GM23248 (cell line): ENCODE measurements around the gene PRPF18. TPM values are rescaled to one million over a fixed set of nuclear protein-coding genes. Genes with fewer than 3 reads are reported as not detected.
A peak's percentile ranks its signal among the peaks of the same experiment; 100 is the strongest.

Source experiments
- DNase-seq: peaks from one replicate; pipeline ENCODE4 v3.0.0-alpha.2; 2015
- H2AFZ ChIP-seq: fragments of 200-600 bp; sonication (generic); 2 replicates; pipeline ENCODE4 v1.6.1; 2016; ENCODE audit warnings: antibody characterized with exemption
- H3F3A ChIP-seq: fragments of 200-600 bp; sonication (generic); 2 replicates; pipeline ENCODE4 v1.6.1; 2016; ENCODE audit warnings: mild to moderate bottlenecking, antibody characterized with exemption, mixed run types; ENCODE audit not compliant: insufficient read depth
- H3K27ac ChIP-seq: fragments of 200-600 bp; sonication (generic); 2 replicates; pipeline ENCODE4 v1.5.1; 2016; ENCODE audit warnings: mild to moderate bottlenecking
- H3K27me3 ChIP-seq: fragments of 200-600 bp; sonication (generic); replicated peaks from 2 replicates; pipeline ENCODE4 v1.6.1; 2016; ENCODE audit warnings: mild to moderate bottlenecking; ENCODE audit not compliant: insufficient read depth
- H3K36me3 ChIP-seq: fragments of 200-600 bp; sonication (generic); 2 replicates; pipeline ENCODE4 v1.6.1; 2016; ENCODE audit warnings: low read depth, mild to moderate bottlenecking
- H3K4me1 ChIP-seq: fragments of 200-600 bp; sonication (generic); 2 replicates; pipeline ENCODE4 v1.6.1; 2016; ENCODE audit warnings: mild to moderate bottlenecking; ENCODE audit not compliant: insufficient read depth
- H3K4me2 ChIP-seq: fragments of 200-600 bp; sonication (generic); one replicate; pipeline ENCODE4 v1.6.1; 2016; ENCODE audit warnings: mild to moderate bottlenecking; ENCODE audit not compliant: unreplicated experiment
- H3K4me3 ChIP-seq: fragments of 200-600 bp; sonication (generic); 2 replicates; pipeline ENCODE4 v1.5.1; 2016; ENCODE audit warnings: mild to moderate bottlenecking
- H3K79me2 ChIP-seq: fragments of 200-600 bp; sonication (generic); 2 replicates; pipeline ENCODE4 v1.6.1; 2016; ENCODE audit warnings: mild to moderate bottlenecking; ENCODE audit not compliant: insufficient read depth
- H3K9ac ChIP-seq: fragments of 200-600 bp; sonication (generic); 2 replicates; pipeline ENCODE4 v1.6.1; 2016; ENCODE audit warnings: mild to moderate bottlenecking
- H3K9me2 ChIP-seq: fragments of 200-600 bp; sonication (generic); 2 replicates; pipeline ENCODE4 v1.6.1; 2016; ENCODE audit warnings: mixed run types, mild to moderate bottlenecking, moderate library complexity; ENCODE audit not compliant: insufficient read depth
- H3K9me3 ChIP-seq: fragments of 200-600 bp; sonication (generic); one replicate; pipeline ENCODE4 v1.6.1; 2017; ENCODE audit warnings: low read depth
- H4K20me1 ChIP-seq: fragments of 200-600 bp; sonication (generic); 2 replicates; pipeline ENCODE4 v1.6.0; 2016; ENCODE audit not compliant: insufficient read depth
- EZH2 ChIP-seq: fragments of 200-600 bp; sonication (generic); IDR thresholded peaks from 2 replicates; pipeline ENCODE4 v1.6.1; 2018; ENCODE audit warnings: antibody characterized with exemption, mild to moderate bottlenecking; ENCODE audit not compliant: insufficient read depth, poor library complexity, severe bottlenecking
- EZH2phosphoT487 ChIP-seq: fragments of 200-600 bp; sonication (generic); IDR thresholded peaks from 2 replicates; pipeline ENCODE4 v1.6.1; 2018; ENCODE audit warnings: antibody characterized with exemption, moderate library complexity, mild to moderate bottlenecking, low read depth; ENCODE audit not compliant: insufficient read depth
- WGBS, 2 experiments: methylation state at CpG; one replicate each; pipeline ENCODE4 v1.1.6; 2015 to 2017; ENCODE audit warnings: low lambda C conversion rate in 2 of 2, low coverage in 1 of 2; ENCODE audit errors: missing lambda C conversion rate in 2 of 2; 5-methylcytosine and 5-hydroxymethylcytosine counted together
- in situ Hi-C: fragments of 300-500 bp; cut with MboI; formaldehyde crosslinking; loops from 2 replicates; pipeline ENCODE4 v1.15.0; 2020
- polyA plus RNA-seq: library from polyadenylated mRNA; unstranded; fragments of >200 nt; fragmentation: Nextera tagmentation; extraction: Ambion mirVana; gene quantifications from 2 replicates; pipeline ENCODE4 v1.2.1, GENCODE V29; 2016
- total RNA-seq: library from RNA; depleted of rRNA; stranded (reverse); fragments of >200 nt; shearing (Covaris generic); gene quantifications from 2 replicates; pipeline ENCODE4 v1.2.3, GENCODE V29; 2014

PRPF18 gene
- total and polyA plus RNA-seq, 2 experiments from 2014 or later = 21.8 to 30.2 TPM

DNA sequence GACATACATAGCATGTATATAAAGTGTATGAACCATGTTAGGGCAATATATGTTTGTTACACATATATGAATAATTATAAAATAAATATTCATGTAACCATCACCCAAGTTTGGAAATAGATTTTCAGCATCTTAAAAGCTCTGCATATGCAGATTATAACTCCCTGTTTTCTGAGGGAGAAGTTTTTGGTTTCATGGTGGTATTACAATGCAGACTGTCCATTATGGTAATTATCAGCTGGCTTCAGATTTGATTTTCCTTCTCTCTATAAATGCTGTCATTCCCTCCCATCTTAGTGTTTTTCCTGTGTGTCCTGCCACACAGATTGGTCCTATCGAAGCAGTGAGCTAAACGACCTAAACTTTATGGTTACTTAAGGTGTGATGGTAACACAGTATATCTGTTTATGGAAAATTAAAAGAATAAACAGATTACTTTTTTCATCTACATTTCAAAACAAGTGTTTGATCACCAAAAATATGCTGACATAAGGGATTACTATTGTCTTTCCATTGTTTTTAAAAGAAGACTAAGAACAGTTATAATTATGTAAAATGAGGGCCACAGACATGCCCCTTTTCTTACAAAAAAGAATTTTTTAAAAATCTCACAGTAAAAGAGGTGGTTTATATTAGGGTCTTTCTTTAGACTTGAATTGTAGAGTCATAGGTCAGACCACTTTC is 17.7 kb downstream of the PRPF18 start:
- Histone ChIP-seq H3F3A (no peaks in the 10 kb centered on the region), H3K4me2 (no peak overlapping the region), H2AFZ (no peak overlapping the region), H3K4me1 (peaks cover 8% of the 10 kb centered on the region), H4K20me1 (no peaks in the 10 kb centered on the region), H3K4me3 (no peak overlapping the region), H3K27ac (no peak overlapping the region), H3K79me2 (no peaks in the 10 kb centered on the region), H3K36me3 (peaks cover 25% of the 10 kb centered on the region), H3K9ac (no peak overlapping the region), H3K9me2 (no peaks in the 10 kb centered on the region), H3K9me3 (no peaks in the 10 kb centered on the region), H3K27me3 (no peaks in the 10 kb centered on the region)
- 97 to 99% methylated on average over 2 of the region's 2 CpGs for WGBS, 2 experiments
- in situ Hi-C loops = no loop called here
- no peak for DNase-seq
- no peak for TF ChIP-seq EZH2

DNA sequence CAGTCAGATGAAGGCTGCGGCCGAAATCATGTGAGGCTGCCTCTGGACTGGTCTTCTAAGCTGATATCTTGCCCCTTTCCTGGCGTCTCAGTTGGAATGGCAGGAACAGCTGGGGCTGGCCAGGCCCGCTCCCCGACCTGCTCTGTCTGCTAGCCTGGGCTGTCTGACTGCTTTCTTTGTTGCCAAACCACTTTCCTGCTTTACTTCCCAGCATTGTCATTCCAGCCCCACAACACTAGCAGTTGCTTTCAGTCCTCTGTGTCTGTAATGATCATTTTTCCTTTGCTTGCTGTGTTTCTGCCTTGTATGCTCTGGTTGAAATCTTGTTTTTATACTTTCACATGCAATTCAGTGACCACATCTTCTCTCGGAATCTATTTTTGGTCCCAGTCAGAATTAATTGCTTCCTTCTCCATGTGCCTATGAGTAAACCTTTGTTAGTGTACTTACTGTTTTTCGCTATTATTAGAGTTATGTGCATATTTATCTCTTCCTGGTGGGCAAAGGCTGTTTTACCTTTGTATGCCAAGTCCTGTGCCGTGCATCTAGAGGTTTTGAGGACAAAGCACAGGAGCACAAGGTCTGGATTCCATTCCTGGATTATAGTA is 21.6 kb downstream of the PRPF18 start:
- Histone ChIP-seq H3K27me3 (no peaks in the 10 kb centered on the region), H3K9me3 (no peaks in the 10 kb centered on the region), H3F3A (no peaks in the 10 kb centered on the region), H3K79me2 (no peaks in the 10 kb centered on the region), H3K4me1 (no peaks in the 10 kb centered on the region), H3K4me2 (no peak overlapping the region), H3K27ac (no peak overlapping the region), H3K9ac (no peak overlapping the region), H3K4me3 (no peak overlapping the region), H4K20me1 (no peaks in the 10 kb centered on the region), H3K36me3 (peaks cover 40% of the 10 kb centered on the region), H2AFZ (no peak overlapping the region), H3K9me2 (no peaks in the 10 kb centered on the region)
- 91% methylated on average over 8 of the region's 8 CpGs for WGBS, 2 experiments
- in situ Hi-C loops = no loop called here
- no peak for TF ChIP-seq EZH2phosphoT487
- no peak for TF ChIP-seq EZH2
- DNase-seq = no peak

GRCh38 chr10:13612654-13613373 is 26.0 kb downstream of the PRPF18 start:
- TF ChIP-seq EZH2phosphoT487 (no peak), EZH2 (no peak)
- H3K36me3 ChIP-seq = peaks cover 42% of the 10 kb centered on the region

GRCh38 chr10:13613519-13613918 is 26.8 kb downstream of the PRPF18 start:
- Histone ChIP-seq H3K4me3 (no peak overlapping the region), H3K9ac (no peak overlapping the region), H3K4me1 (no peaks in the 10 kb centered on the region), H3K79me2 (no peaks in the 10 kb centered on the region), H3K4me2 (no peak overlapping the region), H3K9me3 (no peaks in the 10 kb centered on the region), H3F3A (no peaks in the 10 kb centered on the region), H3K27ac (no peak overlapping the region), H3K27me3 (no peaks in the 10 kb centered on the region), H2AFZ (no peak overlapping the region), H4K20me1 (no peaks in the 10 kb centered on the region), H3K36me3 (peaks cover 42% of the 10 kb centered on the region), H3K9me2 (no peaks in the 10 kb centered on the region)
- 60% methylated on average over 5 of the region's 5 CpGs for WGBS, 2 experiments
- in situ Hi-C loops = no loop called here
- TF ChIP-seq EZH2 (no peak), EZH2phosphoT487 (no peak)
- peak; percentile 53 for DNase-seq

More at GRCh38 chr10:13612654-13613373, 26.0 kb downstream of the PRPF18 start:
- H4K20me1 ChIP-seq = no peaks in the 10 kb centered on the region
- WGBS, 2 experiments = 97 to 99% methylated on average over 3 of the region's 3 CpGs
- no peaks in the 10 kb centered on the region for H3K79me2 ChIP-seq
- H3K4me3 ChIP-seq = no peak overlapping the region
- in situ Hi-C loops = no loop called here
- no peak overlapping the region for H3K4me2 ChIP-seq
- no peaks in the 10 kb centered on the region for H3F3A ChIP-seq
- H3K27me3 ChIP-seq = no peaks in the 10 kb centered on the region
- no peaks in the 10 kb centered on the region for H3K9me2 ChIP-seq
- no peak overlapping the region for H3K27ac ChIP-seq
- no peak overlapping the region for H2AFZ ChIP-seq
- H3K9me3 ChIP-seq = no peaks in the 10 kb centered on the region
- H3K9ac ChIP-seq = no peak overlapping the region
- H3K4me1 ChIP-seq = no peaks in the 10 kb centered on the region
- no peak for DNase-seq
